OCI-LY1 (cell line): ENCODE results near the gene TTC16.

Source experiments
- EZH2 ChIP-seq: fragments of 200-600 bp; sonication (generic), shearing (Covaris generic); IDR thresholded peaks from 2 replicates; pipeline ENCODE4 v1.8.0; 2017; ENCODE audit warnings: borderline replicate concordance, mixed run types, mild to moderate bottlenecking, antibody characterized with exemption, low read length, moderate library complexity, mixed read lengths
- TF ChIP-seq, protein P1 (sequence below): fragments of 200-600 bp; sonication (generic), shearing (Covaris generic); IDR thresholded peaks from 2 replicates; pipeline ENCODE4 v1.5.1; 2017; ENCODE audit warnings: mild to moderate bottlenecking, antibody characterized with exemption, low read length, moderate library complexity, mixed read lengths

- TF ChIP-seq, protein P1, sequence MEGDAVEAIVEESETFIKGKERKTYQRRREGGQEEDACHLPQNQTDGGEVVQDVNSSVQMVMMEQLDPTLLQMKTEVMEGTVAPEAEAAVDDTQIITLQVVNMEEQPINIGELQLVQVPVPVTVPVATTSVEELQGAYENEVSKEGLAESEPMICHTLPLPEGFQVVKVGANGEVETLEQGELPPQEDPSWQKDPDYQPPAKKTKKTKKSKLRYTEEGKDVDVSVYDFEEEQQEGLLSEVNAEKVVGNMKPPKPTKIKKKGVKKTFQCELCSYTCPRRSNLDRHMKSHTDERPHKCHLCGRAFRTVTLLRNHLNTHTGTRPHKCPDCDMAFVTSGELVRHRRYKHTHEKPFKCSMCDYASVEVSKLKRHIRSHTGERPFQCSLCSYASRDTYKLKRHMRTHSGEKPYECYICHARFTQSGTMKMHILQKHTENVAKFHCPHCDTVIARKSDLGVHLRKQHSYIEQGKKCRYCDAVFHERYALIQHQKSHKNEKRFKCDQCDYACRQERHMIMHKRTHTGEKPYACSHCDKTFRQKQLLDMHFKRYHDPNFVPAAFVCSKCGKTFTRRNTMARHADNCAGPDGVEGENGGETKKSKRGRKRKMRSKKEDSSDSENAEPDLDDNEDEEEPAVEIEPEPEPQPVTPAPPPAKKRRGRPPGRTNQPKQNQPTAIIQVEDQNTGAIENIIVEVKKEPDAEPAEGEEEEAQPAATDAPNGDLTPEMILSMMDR, result no peak
- no peak for TF ChIP-seq EZH2
These were observed 51.5 kb downstream of the TTC16 start for GRCh38 chr9:127767410-127767809.
